HepG2 (cell line): ENCODE data around the gene GPBP1. TPM values are rescaled to one million over a fixed set of nuclear protein-coding genes. Genes with fewer than 3 reads are reported as not detected.

Source experiments
- AHR ChIP-seq: IDR thresholded peaks from 2 replicates; pipeline ENCODE4 v1.6.1; 2018; ENCODE audit warnings: missing genetic modification reagents, missing compliant biosample characterization
- CHD2 ChIP-seq: IDR thresholded peaks from 2 replicates; pipeline ENCODE4 v1.6.1; 2011; ENCODE audit warnings: low read depth, low read length, improper control_type of control experiment
- HMGA1 ChIP-seq: sonication (generic); formaldehyde crosslinking; conservative IDR thresholded peaks from 2 replicates; pipeline ENCODE4 v1.4.0; 2020; ENCODE audit warnings: missing genetic modification reagents
- NFKB2 ChIP-seq: sonication (generic); formaldehyde crosslinking; IDR thresholded peaks from 2 replicates; pipeline ENCODE4 v1.4.0; 2020; ENCODE audit warnings: missing genetic modification reagents, borderline replicate concordance
- PHF8 ChIP-seq: sonication (generic); formaldehyde crosslinking; IDR thresholded peaks from 2 replicates; pipeline ENCODE4 v1.5.0; 2020; ENCODE audit warnings: missing genetic modification reagents
- POLR2AphosphoS2 ChIP-seq: IDR thresholded peaks from 2 replicates; pipeline ENCODE4 v1.6.1; 2011; ENCODE audit warnings: low read depth, low read length, improper control_type of control experiment
- SIN3A ChIP-seq: IDR thresholded peaks from 2 replicates; pipeline ENCODE4 v1.6.1; 2011; ENCODE audit warnings: low read depth, mild to moderate bottlenecking, control low read depth, low read length, borderline replicate concordance
- SMYD3 ChIP-seq: sonication (generic); formaldehyde crosslinking; IDR thresholded peaks from 2 replicates; pipeline ENCODE4 v1.8.1; 2023; ENCODE audit warnings: mild to moderate bottlenecking, missing genetic modification reagents
- STAG1 ChIP-seq: sonication (generic); formaldehyde crosslinking; IDR thresholded peaks from 2 replicates; pipeline ENCODE4 v1.4.0; 2020; ENCODE audit warnings: missing genetic modification reagents
- ZNF20 ChIP-seq: sonication (generic); formaldehyde crosslinking; IDR thresholded peaks from 2 replicates; pipeline ENCODE4 v1.4.0; 2020; ENCODE audit warnings: mild to moderate bottlenecking, moderate library complexity, missing genetic modification reagents
- ZNF337 ChIP-seq: sonication (generic); formaldehyde crosslinking; IDR thresholded peaks from 2 replicates; pipeline ENCODE4 v1.5.1; 2020; ENCODE audit warnings: missing genetic modification reagents, low read depth, mild to moderate bottlenecking, borderline replicate concordance
- ZNF441 ChIP-seq: sonication (generic); formaldehyde crosslinking; IDR thresholded peaks from 2 replicates; pipeline ENCODE4 v1.7.0; 2021; ENCODE audit warnings: missing genetic modification reagents, borderline replicate concordance
- ZNF672 ChIP-seq: sonication (generic); formaldehyde crosslinking; IDR thresholded peaks from 2 replicates; pipeline ENCODE4 v1.8.1; 2022; ENCODE audit warnings: missing genetic modification reagents
- ZNF772 ChIP-seq: sonication (generic); formaldehyde crosslinking; IDR thresholded peaks from 2 replicates; pipeline ENCODE4 v1.5.0; 2020; ENCODE audit warnings: mild to moderate bottlenecking, missing genetic modification reagents
- ZNF775 ChIP-seq: sonication (generic); formaldehyde crosslinking; IDR thresholded peaks from 2 replicates; pipeline ENCODE4 v1.4.0; 2020; ENCODE audit warnings: missing genetic modification reagents, mild to moderate bottlenecking, moderate library complexity, borderline replicate concordance
- ZNF883 ChIP-seq: sonication (generic); formaldehyde crosslinking; IDR thresholded peaks from 2 replicates; pipeline ENCODE4 v1.5.1; 2020; ENCODE audit warnings: mild to moderate bottlenecking, missing genetic modification reagents; ENCODE audit errors: not compliant biosample characterization
- polyA plus RNA-seq, 8 experiments: library from polyadenylated mRNA; depleted of rRNA in 3 of 8; stranded (reverse) in 7 of 8; unstranded in 1 of 8; fragments of >200 nt; fragmentation: Illumina TruSeq in 4 of 8; extraction: Trizol in 4 of 8; gene quantifications; 2 replicates each; pipeline versions ENCODE4 v1.2.1 to v1.2.3, GENCODE V29; 2011 to 2016; ENCODE audit warnings: low read depth in 4 of 8, missing spikeins in 1 of 8, mixed read lengths in 1 of 8; ENCODE audit not compliant: insufficient read depth in 1 of 8
- total RNA-seq, 5 experiments: library from RNA; depleted of rRNA; stranded (reverse); fragments of >200 nt; fragmentation: Illumina TruSeq; extraction: Trizol; gene quantifications; 2 replicates each; pipeline ENCODE4 v1.2.3, GENCODE V29; 2016; ENCODE audit warnings: low read depth in 1 of 5
- TF ChIP-seq, protein P1 (sequence below): sonication (generic); formaldehyde crosslinking; IDR thresholded peaks from 2 replicates; pipeline ENCODE4 v1.4.0; 2020; ENCODE audit warnings: missing genetic modification reagents
- TF ChIP-seq, protein P2 (sequence below): sonication (generic); formaldehyde crosslinking; IDR thresholded peaks from 2 replicates; pipeline ENCODE4 v1.9.0; 2021; ENCODE audit warnings: missing genetic modification reagents, borderline replicate concordance
- TF ChIP-seq, protein P3 (sequence below): IDR thresholded peaks from 2 replicates; pipeline ENCODE4 v1.6.1; 2016; ENCODE audit warnings: missing compliant biosample characterization, missing genetic modification reagents, borderline replicate concordance
- TF ChIP-seq, protein P4 (sequence below): sonication (generic); formaldehyde crosslinking; IDR thresholded peaks from 2 replicates; pipeline ENCODE4 v1.4.0; 2020; ENCODE audit warnings: low read depth, mild to moderate bottlenecking, missing genetic modification reagents

GPBP1 gene
- total and polyA plus RNA-seq, 2 of the 13 experiments (the other 11 are each of a cell fraction or from before 2014, with no cell fraction given) = 27.1 to 72.2 TPM

DNA sequence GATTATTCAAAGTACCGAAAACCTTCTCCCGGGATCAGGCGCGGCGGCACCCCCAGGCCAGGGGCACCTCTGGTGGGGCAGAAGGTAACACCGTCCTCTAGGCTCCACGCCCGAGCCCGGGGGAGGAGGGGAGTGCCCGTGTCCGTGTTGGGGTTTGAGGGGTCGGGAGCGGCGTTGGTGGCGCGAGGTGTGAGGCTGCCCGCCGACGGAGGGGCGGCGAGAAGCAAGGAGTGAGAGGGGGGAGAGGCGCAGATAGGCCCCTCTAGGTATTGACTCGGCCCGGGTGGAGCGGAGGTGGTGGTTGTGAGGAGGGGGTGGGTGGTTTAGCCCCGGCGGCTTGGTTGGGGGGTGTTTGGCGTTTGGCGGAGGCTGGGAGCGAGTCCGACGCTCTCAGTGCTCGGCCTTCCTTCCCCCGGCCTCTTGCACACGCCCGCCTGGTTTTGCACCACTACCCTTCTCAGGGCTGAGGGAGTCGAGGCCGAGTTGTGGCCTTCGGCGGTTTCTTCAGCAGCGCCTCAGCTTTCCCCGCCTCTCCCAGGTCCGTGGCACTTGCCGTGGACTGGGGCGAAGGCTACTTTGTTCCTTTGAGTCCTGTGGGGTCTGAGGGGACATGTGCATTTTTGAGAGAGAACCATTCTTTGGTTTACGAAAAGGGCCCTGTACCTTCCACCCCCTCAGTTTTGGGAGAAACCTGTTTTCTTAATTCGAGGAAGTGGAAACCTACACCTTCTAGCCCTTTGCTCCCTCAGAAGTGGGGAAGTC, 450 bp downstream of the GPBP1 start (continued):
- TF ChIP-seq ZNF772 (CRISPR knock-in tag) (no peak), ZNF672 (CRISPR knock-in tag) (no peak), ZNF775 (no peak), SIN3A (no peak), ZNF441 (CRISPR knock-in tag) (no peak), STAG1 (no peak), ZNF337 (no peak), ZNF883 (CRISPR knock-in tag) (peak; percentile 46), SMYD3 (CRISPR knock-in tag) (no peak; the same call in 1 of the 2 replicates), POLR2AphosphoS2 (no peak), NFKB2 (no peak), ZNF20 (CRISPR knock-in tag) (no peak), HMGA1 (CRISPR knock-in tag) (no peak), AHR (CRISPR knock-in tag) (no peak), PHF8 (CRISPR knock-in tag) (peak; percentile 80), CHD2 (no peak)
- TF ChIP-seq, protein P1, sequence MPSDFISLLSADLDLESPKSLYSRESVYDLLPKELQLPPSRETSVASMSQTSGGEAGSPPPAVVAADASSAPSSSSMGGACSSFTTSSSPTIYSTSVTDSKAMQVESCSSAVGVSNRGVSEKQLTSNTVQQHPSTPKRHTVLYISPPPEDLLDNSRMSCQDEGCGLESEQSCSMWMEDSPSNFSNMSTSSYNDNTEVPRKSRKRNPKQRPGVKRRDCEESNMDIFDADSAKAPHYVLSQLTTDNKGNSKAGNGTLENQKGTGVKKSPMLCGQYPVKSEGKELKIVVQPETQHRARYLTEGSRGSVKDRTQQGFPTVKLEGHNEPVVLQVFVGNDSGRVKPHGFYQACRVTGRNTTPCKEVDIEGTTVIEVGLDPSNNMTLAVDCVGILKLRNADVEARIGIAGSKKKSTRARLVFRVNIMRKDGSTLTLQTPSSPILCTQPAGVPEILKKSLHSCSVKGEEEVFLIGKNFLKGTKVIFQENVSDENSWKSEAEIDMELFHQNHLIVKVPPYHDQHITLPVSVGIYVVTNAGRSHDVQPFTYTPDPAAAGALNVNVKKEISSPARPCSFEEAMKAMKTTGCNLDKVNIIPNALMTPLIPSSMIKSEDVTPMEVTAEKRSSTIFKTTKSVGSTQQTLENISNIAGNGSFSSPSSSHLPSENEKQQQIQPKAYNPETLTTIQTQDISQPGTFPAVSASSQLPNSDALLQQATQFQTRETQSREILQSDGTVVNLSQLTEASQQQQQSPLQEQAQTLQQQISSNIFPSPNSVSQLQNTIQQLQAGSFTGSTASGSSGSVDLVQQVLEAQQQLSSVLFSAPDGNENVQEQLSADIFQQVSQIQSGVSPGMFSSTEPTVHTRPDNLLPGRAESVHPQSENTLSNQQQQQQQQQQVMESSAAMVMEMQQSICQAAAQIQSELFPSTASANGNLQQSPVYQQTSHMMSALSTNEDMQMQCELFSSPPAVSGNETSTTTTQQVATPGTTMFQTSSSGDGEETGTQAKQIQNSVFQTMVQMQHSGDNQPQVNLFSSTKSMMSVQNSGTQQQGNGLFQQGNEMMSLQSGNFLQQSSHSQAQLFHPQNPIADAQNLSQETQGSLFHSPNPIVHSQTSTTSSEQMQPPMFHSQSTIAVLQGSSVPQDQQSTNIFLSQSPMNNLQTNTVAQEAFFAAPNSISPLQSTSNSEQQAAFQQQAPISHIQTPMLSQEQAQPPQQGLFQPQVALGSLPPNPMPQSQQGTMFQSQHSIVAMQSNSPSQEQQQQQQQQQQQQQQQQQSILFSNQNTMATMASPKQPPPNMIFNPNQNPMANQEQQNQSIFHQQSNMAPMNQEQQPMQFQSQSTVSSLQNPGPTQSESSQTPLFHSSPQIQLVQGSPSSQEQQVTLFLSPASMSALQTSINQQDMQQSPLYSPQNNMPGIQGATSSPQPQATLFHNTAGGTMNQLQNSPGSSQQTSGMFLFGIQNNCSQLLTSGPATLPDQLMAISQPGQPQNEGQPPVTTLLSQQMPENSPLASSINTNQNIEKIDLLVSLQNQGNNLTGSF (CRISPR knock-in tag) = 0 out of 2 replicates have a peak, but pooled peaks have one; percentile 16
- TF ChIP-seq, protein P2, sequence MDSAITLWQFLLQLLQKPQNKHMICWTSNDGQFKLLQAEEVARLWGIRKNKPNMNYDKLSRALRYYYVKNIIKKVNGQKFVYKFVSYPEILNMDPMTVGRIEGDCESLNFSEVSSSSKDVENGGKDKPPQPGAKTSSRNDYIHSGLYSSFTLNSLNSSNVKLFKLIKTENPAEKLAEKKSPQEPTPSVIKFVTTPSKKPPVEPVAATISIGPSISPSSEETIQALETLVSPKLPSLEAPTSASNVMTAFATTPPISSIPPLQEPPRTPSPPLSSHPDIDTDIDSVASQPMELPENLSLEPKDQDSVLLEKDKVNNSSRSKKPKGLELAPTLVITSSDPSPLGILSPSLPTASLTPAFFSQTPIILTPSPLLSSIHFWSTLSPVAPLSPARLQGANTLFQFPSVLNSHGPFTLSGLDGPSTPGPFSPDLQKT (CRISPR knock-in tag) = no peak
- TF ChIP-seq, protein P3, sequence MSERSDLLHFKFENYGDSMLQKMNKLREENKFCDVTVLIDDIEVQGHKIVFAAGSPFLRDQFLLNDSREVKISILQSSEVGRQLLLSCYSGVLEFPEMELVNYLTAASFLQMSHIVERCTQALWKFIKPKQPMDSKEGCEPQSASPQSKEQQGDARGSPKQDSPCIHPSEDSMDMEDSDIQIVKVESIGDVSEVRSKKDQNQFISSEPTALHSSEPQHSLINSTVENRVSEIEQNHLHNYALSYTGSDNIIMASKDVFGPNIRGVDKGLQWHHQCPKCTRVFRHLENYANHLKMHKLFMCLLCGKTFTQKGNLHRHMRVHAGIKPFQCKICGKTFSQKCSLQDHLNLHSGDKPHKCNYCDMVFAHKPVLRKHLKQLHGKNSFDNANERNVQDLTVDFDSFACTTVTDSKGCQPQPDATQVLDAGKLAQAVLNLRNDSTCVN = no peak
- TF ChIP-seq, protein P4, sequence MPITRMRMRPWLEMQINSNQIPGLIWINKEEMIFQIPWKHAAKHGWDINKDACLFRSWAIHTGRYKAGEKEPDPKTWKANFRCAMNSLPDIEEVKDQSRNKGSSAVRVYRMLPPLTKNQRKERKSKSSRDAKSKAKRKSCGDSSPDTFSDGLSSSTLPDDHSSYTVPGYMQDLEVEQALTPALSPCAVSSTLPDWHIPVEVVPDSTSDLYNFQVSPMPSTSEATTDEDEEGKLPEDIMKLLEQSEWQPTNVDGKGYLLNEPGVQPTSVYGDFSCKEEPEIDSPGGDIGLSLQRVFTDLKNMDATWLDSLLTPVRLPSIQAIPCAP (CRISPR knock-in tag) = no peak
